IMR-90 (cell line): ENCODE results near the gene AMZ1. TPM values are rescaled to one million over a fixed set of nuclear protein-coding genes. Genes with fewer than 3 reads are reported as not detected.

Experiments
- ATAC-seq: fragments of 200-7000 bp; cut with Tn5 transposase; 2 replicates; pipeline ENCODE4 v1.9.1; 2020; ENCODE audit warnings: low read depth, mild to moderate bottlenecking, moderate library complexity
- BruUV-seq: library from RNA; stranded (reverse); fragments of 400-500 nt; replicated peaks from 2 replicates; lab custom pipeline; 2021; lab: Mats Ljungman, UMichigan
- CTCF ChIA-PET: fragments of 300-600 bp; formaldehyde crosslinking; extraction: SDS; loops from one replicate; lab custom pipeline; 2021; ENCODE audit warnings: antibody characterized with exemption; lab: Yijun Ruan, JAX
- POLR2A ChIA-PET: fragments of 300-600 bp; sonication (Branson Sonifier 250); formaldehyde crosslinking; loops from one replicate; lab custom pipeline; 2022; ENCODE audit warnings: antibody characterized with exemption; ENCODE audit not compliant: unreplicated experiment; lab: Charles Lee
- DNase-seq: peaks from one replicate; pipeline ENCODE4 v3.0.0; 2013
- H2AFZ ChIP-seq: replicated peaks from 2 replicates; pipeline ENCODE3; 2013; ENCODE audit warnings: low read length, mild to moderate bottlenecking; ENCODE audit not compliant: poor library complexity
- H2AK5ac ChIP-seq: 2 replicates; pipeline ENCODE4 v1.6.1; 2013; ENCODE audit warnings: low read depth, low read length, inconsistent platforms
- H2AK9ac ChIP-seq: replicated peaks from 2 replicates; pipeline ENCODE3; 2013; ENCODE audit warnings: mild to moderate bottlenecking, low read depth, low read length, moderate library complexity; ENCODE audit not compliant: poor library complexity
- H2BK120ac ChIP-seq: 2 replicates; pipeline ENCODE4 v1.6.1; 2013; ENCODE audit warnings: low read depth, low read length, inconsistent platforms
- H2BK15ac ChIP-seq: 3 replicates; pipeline ENCODE4 v1.6.1; 2013; ENCODE audit warnings: low read depth, low read length, inconsistent platforms
- H2BK20ac ChIP-seq: 2 replicates; pipeline ENCODE4 v1.6.1; 2013; ENCODE audit warnings: low read depth, mild to moderate bottlenecking, inconsistent platforms, low read length, moderate library complexity
- H2BK5ac ChIP-seq: 2 replicates; pipeline ENCODE4 v1.6.1; 2013; ENCODE audit warnings: mild to moderate bottlenecking, low read depth, low read length, inconsistent platforms; ENCODE audit not compliant: poor library complexity, severe bottlenecking
- H3K14ac ChIP-seq: replicated peaks from 2 replicates; pipeline ENCODE4 v1.6.1; 2013; ENCODE audit warnings: low read depth, low read length, inconsistent platforms
- H3K18ac ChIP-seq: 2 replicates; pipeline ENCODE4 v1.6.1; 2013; ENCODE audit warnings: low read depth, low read length, control low read depth
- H3K23ac ChIP-seq: 2 replicates; pipeline ENCODE4 v1.6.1; 2013; ENCODE audit warnings: low read depth, low read length, inconsistent platforms
- H3K27ac ChIP-seq: 2 replicates; pipeline ENCODE4 v1.5.1; 2013; ENCODE audit warnings: mild to moderate bottlenecking, control low read depth, low read length; ENCODE audit not compliant: insufficient read depth
- H3K27me3 ChIP-seq: 2 replicates; pipeline ENCODE4 v1.6.1; 2013; ENCODE audit warnings: low read length; ENCODE audit not compliant: control insufficient read depth, insufficient read depth
- H3K36me3 ChIP-seq: 2 replicates; pipeline ENCODE4 v1.6.1; 2013; ENCODE audit warnings: low read length, mixed read lengths; ENCODE audit not compliant: control insufficient read depth, insufficient read depth
- H3K4ac ChIP-seq: 2 replicates; pipeline ENCODE4 v1.6.1; 2013; ENCODE audit warnings: low read depth, low read length, inconsistent platforms
- H3K4me1 ChIP-seq: 2 replicates; pipeline ENCODE4 v1.6.1; 2013; ENCODE audit warnings: low read length, mixed read lengths; ENCODE audit not compliant: control insufficient read depth, insufficient read depth
- H3K4me2 ChIP-seq: 2 replicates; pipeline ENCODE4 v1.6.1; 2013; ENCODE audit warnings: low read depth, mild to moderate bottlenecking, control low read depth, low read length, moderate library complexity
- H3K4me3 ChIP-seq: 2 replicates; pipeline ENCODE4 v1.5.1; 2013; ENCODE audit warnings: low read depth, mild to moderate bottlenecking, control low read depth, low read length, moderate library complexity; ENCODE audit not compliant: insufficient read depth
- H3K56ac ChIP-seq: 2 replicates; pipeline ENCODE4 v1.6.1; 2013; ENCODE audit warnings: low read length, inconsistent platforms; ENCODE audit not compliant: insufficient read depth; ENCODE audit errors: extremely low read depth
- H3K79me1 ChIP-seq, 2 experiments: 2 replicates each; pipeline ENCODE4 v1.6.1; 2013; ENCODE audit warnings: low read length in 2 of 2, inconsistent platforms in 1 of 2, low read depth in 1 of 2
- H3K9ac ChIP-seq: 2 replicates; pipeline ENCODE4 v1.6.1; 2013; ENCODE audit warnings: low read depth, low read length, control low read depth
- H3K9me1 ChIP-seq: 2 replicates; pipeline ENCODE4 v1.6.1; 2013; ENCODE audit warnings: low read length, inconsistent platforms; ENCODE audit not compliant: insufficient read depth
- H3K9me3 ChIP-seq: 2 replicates; pipeline ENCODE4 v1.6.1; 2013; ENCODE audit warnings: low read length; ENCODE audit not compliant: control insufficient read depth, insufficient read depth
- H4K20me1 ChIP-seq: 2 replicates; pipeline ENCODE4 v1.6.1; 2013; ENCODE audit warnings: low read length, inconsistent platforms; ENCODE audit not compliant: insufficient read depth
- H4K5ac ChIP-seq: 2 replicates; pipeline ENCODE4 v1.6.1; 2013; ENCODE audit warnings: mild to moderate bottlenecking, low read depth, low read length, control low read depth
- H4K8ac ChIP-seq, 2 experiments: 2 replicates each; pipeline ENCODE4 v1.6.1; 2013; ENCODE audit warnings: low read depth in 2 of 2, low read length in 2 of 2, control low read depth in 1 of 2, inconsistent platforms in 1 of 2
- H4K91ac ChIP-seq: 2 replicates; pipeline ENCODE4 v1.6.1; 2013; ENCODE audit warnings: low read depth, low read length, inconsistent platforms; ENCODE audit not compliant: insufficient read depth
- SMC3 ChIP-seq: fragments of 150-350 bp; IDR thresholded peaks from 2 replicates; pipeline ENCODE4 v1.6.1; 2016; ENCODE audit warnings: low read depth, mild to moderate bottlenecking, antibody characterized with exemption, low read length, moderate library complexity
- WGBS, 2 experiments: methylation state at CpG; one replicate each; pipeline versions ENCODE4 v1.1.5 to v1.1.7; 2013; ENCODE audit warnings: missing lambda C conversion rate in 2 of 2; ENCODE audit not compliant: insufficient read length in 1 of 2; ENCODE audit errors: extremely low coverage in 2 of 2; 5-methylcytosine and 5-hydroxymethylcytosine counted together
- dilution Hi-C: fragments of 300-500 bp; cut with HindIII; formaldehyde crosslinking; loops from one replicate; pipeline ENCODE4 v1.14.3; 2018; ENCODE audit warnings: low sequenced_read_pairs; ENCODE audit not compliant: unreplicated experiment
- in situ Hi-C: fragments of 300-500 bp; cut with MboI; formaldehyde crosslinking; loops from 3 replicates; pipeline ENCODE4 v1.14.3; 2019; ENCODE audit warnings: low sequenced_read_pairs, inconsistent platforms, mixed read lengths
- intact Hi-C: fragments of 100-400 bp; cut with micrococcal nuclease; formaldehyde crosslinking; loops from 2 replicates; pipeline ENCODE4 v1.10.0; 2022
- polyA plus RNA-seq, 3 experiments: library from polyadenylated mRNA; depleted of rRNA; stranded (reverse); fragments of >200 nt; gene quantifications; 2 replicates each; pipeline ENCODE4 v1.2.3, GENCODE V29; 2012; ENCODE audit warnings: low replicate concordance in 1 of 3
- total RNA-seq: library from RNA; depleted of rRNA; stranded (reverse); fragments of >200 nt; gene quantifications from 2 replicates; pipeline ENCODE4 v1.2.3, GENCODE V29; 2012; rRNA removed

The AMZ1 gene
- total and polyA plus RNA-seq, 2 of the 4 experiments (the other 2 are of a cell fraction) = 0.54 to 1.6 TPM

GRCh38 chr7:2764621-2765020, 76.6 kb downstream of the AMZ1 start:
- Histone ChIP-seq H2BK20ac (no peak overlapping the region), H2AK5ac (peak overlapping the region; percentile 10; the same call in 1 of the 2 replicates), H4K5ac (no peak overlapping the region), H3K4me1 (peaks cover 34% of the 10 kb centered on the region), H3K56ac (no peak overlapping the region), H4K91ac (no peak overlapping the region), H4K20me1 (no peaks in the 10 kb centered on the region), H3K36me3 (peaks cover 2% of the 10 kb centered on the region; the same call in 1 of the 2 replicates), H2AK9ac (no peak overlapping the region), H3K9me1 (peaks cover 30% of the 10 kb centered on the region), H2BK5ac (no peak overlapping the region), H3K23ac (peak overlapping the region; percentile 45; the same call in 1 of the 2 replicates), H3K4me3 (no peak overlapping the region), H3K18ac (no peak overlapping the region), H2BK120ac (no peak overlapping the region), H4K8ac (peak overlapping the region in 1 of 2 experiments; percentile 55; a peak in 1 of 4 replicates), H3K14ac (no peak overlapping the region; the same call in 1 of the 2 replicates), H3K27me3 (no peaks in the 10 kb centered on the region), H3K4me2 (no peak overlapping the region), H3K79me1 (peaks cover 40 to 74% of the 10 kb centered on the region in 2 experiments), H2BK15ac (no peak overlapping the region), H3K9me3 (no peaks in the 10 kb centered on the region), H3K27ac (no peak overlapping the region), H3K4ac (no peak overlapping the region), H3K9ac (no peak overlapping the region), H2AFZ (no peak overlapping the region)
- intact Hi-C loops = loop anchor here (5.0 kb wide), 2 partner anchors 33 to 78 kb away; partner anchors contain the start of gene GNA12
- dilution Hi-C loops = no loop called here
- no peak for ATAC-seq
- no peak for TF ChIP-seq SMC3
- in situ Hi-C loops = no loop called here
- WGBS, 2 experiments = 100% methylated on average over 3 of the region's 11 CpGs; no CpG with 5 or more reads in 1 of the 2 experiments
- ChIA-PET POLR2A (interaction anchor here (1.5 kb wide), 1 partner anchor 37 kb away, joined by 3 read pairs; no protein-coding TSS in a partner anchor), CTCF (no interaction called here)
- BruUV-seq = no TSS peak
- no peak for DNase-seq

Other genes with a start within 250 kb of the AMZ1 start
- gene GRIFIN, start 211.8 kb upstream of the AMZ1 start, total RNA-seq = not detected in 2 replicates
- gene GRIFIN, start 211.8 kb upstream of the AMZ1 start, polyA plus RNA-seq (2012; rRNA removed) = not detected in 2 replicates
- gene LFNG, start 168.4 kb upstream of the AMZ1 start, total RNA-seq = 1.4 and 1.8 TPM in 2 replicates
- gene LFNG, start 168.4 kb upstream of the AMZ1 start, polyA plus RNA-seq (2012; rRNA removed) = 5.1 and 5.3 TPM in 2 replicates
- 5.8 and 6.8 TPM in 2 replicates for gene BRAT1, start 132.7 kb upstream of the AMZ1 start, total RNA-seq
- 21.9 and 27.5 TPM in 2 replicates for gene BRAT1, start 132.7 kb upstream of the AMZ1 start, polyA plus RNA-seq (2012; rRNA removed)
- gene IQCE, start 129.2 kb upstream of the AMZ1 start, total RNA-seq = 5.0 and 6.7 TPM in 2 replicates
- 6.3 and 8.1 TPM in 2 replicates for gene IQCE, start 129.2 kb upstream of the AMZ1 start, polyA plus RNA-seq (2012; rRNA removed)
- 5.6 and 6.1 TPM in 2 replicates for gene TTYH3, start 56.2 kb upstream of the AMZ1 start, total RNA-seq
- 82.6 and 106 TPM in 2 replicates for gene TTYH3, start 56.2 kb upstream of the AMZ1 start, polyA plus RNA-seq (2012; rRNA removed)
- 14.3 and 14.4 TPM in 2 replicates for gene GNA12, start 156.1 kb downstream of the AMZ1 start, total RNA-seq
- 89.0 and 93.9 TPM in 2 replicates for gene GNA12, start 156.1 kb downstream of the AMZ1 start, polyA plus RNA-seq (2012; rRNA removed)